Mesothelial cell of epicardium (in vitro differentiated cells): Measurements from ENCODE around the gene MRPL45. TPM values are rescaled to one million over a fixed set of nuclear protein-coding genes. Genes with fewer than 3 reads are reported as not detected.
A peak's percentile ranks its signal among the peaks of the same experiment; 100 is the strongest.
"Not testable (repeated sequence)": the region's sequence is repeated elsewhere in the genome, so short reads cannot be mapped to it uniquely, and the experiment has no call there.

Experiments used
- DNase-seq, 2 experiments: peaks; one replicate each; pipeline ENCODE4 v3.0.0; 2021; ENCODE audit warnings: low spot score in 2 of 2; ENCODE audit not compliant: unreplicated experiment in 2 of 2
- H3K27ac Mint-ChIP-seq: 2 replicates; pipeline ENCODE4 v1.8.0; 2021; ENCODE audit warnings: mixed read lengths
- H3K27me3 Mint-ChIP-seq: 2 replicates; pipeline ENCODE4 v1.8.0; 2021; ENCODE audit warnings: low read depth, mixed read lengths
- H3K36me3 Mint-ChIP-seq: 2 replicates; pipeline ENCODE4 v1.8.0; 2021; ENCODE audit warnings: mixed read lengths
- H3K4me1 Mint-ChIP-seq: 2 replicates; pipeline ENCODE4 v1.8.0; 2021; ENCODE audit warnings: mixed read lengths
- H3K4me3 Mint-ChIP-seq: 2 replicates; pipeline ENCODE4 v1.8.0; 2021; ENCODE audit warnings: mild to moderate bottlenecking, moderate library complexity, mixed read lengths
- H3K9me3 Mint-ChIP-seq: 2 replicates; pipeline ENCODE4 v1.8.0; 2021; ENCODE audit warnings: mixed read lengths
- total RNA-seq: library from RNA; stranded (reverse); gene quantifications from 3 replicates; pipeline ENCODE4 v1.2.1, GENCODE V29; 2021

The MRPL45 gene
- 39.9 to 42.9 TPM (median 41.9 TPM) in 3 replicates for total RNA-seq

DNA sequence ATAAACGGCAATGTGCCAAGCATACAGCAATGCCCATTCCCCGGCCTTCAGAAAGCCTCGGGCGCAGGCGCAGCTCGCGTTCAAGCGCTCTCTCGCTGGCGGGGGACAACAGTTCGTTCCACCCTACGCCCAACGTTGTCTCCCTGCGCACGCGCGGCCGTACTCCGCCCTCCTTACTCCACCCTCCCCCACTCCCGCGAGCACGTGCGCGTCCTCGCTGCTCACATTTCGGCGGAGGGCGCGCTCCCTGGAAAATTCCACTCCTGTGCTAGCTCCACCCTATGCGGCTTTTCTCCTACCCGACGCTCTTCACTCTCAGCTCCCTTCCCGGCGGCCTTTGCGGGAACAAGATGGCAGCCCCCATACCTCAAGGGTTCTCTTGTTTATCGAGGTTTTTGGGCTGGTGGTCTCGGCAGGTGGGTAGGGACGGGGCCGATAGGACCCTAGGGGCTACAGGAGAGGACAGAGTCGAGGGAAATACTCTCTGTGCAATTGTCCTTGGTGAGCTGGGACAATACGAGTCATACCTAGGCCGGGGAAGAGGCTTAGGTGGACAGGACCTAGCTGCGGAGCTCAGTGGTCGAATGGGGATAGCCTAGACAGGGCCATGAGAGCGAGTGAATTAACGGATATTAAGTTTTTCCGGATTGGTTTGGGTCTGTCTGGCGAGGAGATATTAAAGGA is at the start of gene MRPL45:
Gene MRPL45 (plus strand): TSS at position 335 of the 684 bp plus-strand sequence. CDS start 16 bp downstream, at position 351.
- DNase-seq = peak; percentile 94 to 97
- not testable (repeated sequence) for H3K9me3 Mint-ChIP-seq, H3K36me3 Mint-ChIP-seq, H3K27me3 Mint-ChIP-seq, H3K4me1 Mint-ChIP-seq
- Mint-ChIP-seq H3K4me3 (peak within 1 kb of the TSS; percentile 98), H3K27ac (peak within 1 kb of the TSS; percentile 99)

GRCh38 chr17:38253191-38253590 is 43.8 kb upstream of the MRPL45 start:
- H3K27ac Mint-ChIP-seq, H3K9me3 Mint-ChIP-seq, H3K4me1 Mint-ChIP-seq, H3K4me3 Mint-ChIP-seq, H3K27me3 Mint-ChIP-seq, DNase-seq, H3K36me3 Mint-ChIP-seq: not testable (repeated sequence)

GRCh38 chr17:38254357-38254756 is 42.6 kb upstream of the MRPL45 start:
- not testable (repeated sequence) for H3K4me1 Mint-ChIP-seq

DNA sequence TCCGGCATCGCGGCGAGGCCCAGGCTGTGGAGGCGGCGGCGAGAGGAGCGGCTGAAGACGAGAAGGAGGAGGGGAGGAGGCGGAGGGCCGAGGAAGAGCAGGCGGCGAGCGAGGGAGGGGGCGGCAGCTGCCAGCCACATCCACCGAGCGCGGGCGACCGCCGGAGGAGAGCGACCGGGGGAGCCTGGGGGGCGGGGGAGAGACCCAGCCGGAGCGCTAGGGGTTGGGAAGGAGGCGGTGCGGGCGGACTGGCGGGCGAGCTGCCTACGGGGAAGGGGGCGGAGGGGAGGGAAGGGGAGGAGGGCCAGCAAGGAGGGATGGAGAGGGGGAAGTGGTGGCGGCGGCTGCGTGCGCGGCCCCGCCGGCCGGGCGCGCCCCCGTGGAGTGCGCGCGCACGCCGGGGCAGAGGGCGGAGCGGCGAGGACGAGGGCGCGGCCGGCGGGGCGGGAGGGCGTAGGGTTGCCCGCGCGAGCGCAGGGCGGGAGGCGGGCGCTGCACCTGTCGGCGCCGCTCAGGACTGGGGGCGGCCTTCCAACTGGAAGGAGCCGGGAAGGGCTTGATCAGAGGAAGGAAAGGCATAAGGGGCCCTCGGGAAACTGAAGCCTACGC is 39.9 kb upstream of the MRPL45 start:
- peak overlapping the region; percentile 45 for H3K4me3 Mint-ChIP-seq
- not testable (repeated sequence) for H3K4me1 Mint-ChIP-seq, H3K27ac Mint-ChIP-seq, H3K36me3 Mint-ChIP-seq, H3K9me3 Mint-ChIP-seq, H3K27me3 Mint-ChIP-seq
- DNase-seq = peak; percentile 73 to 79

More at GRCh38 chr17:38254357-38254756, 42.6 kb upstream of the MRPL45 start:
- not testable (repeated sequence) for H3K27ac Mint-ChIP-seq, DNase-seq, H3K36me3 Mint-ChIP-seq, H3K9me3 Mint-ChIP-seq, H3K4me3 Mint-ChIP-seq, H3K27me3 Mint-ChIP-seq

DNA sequence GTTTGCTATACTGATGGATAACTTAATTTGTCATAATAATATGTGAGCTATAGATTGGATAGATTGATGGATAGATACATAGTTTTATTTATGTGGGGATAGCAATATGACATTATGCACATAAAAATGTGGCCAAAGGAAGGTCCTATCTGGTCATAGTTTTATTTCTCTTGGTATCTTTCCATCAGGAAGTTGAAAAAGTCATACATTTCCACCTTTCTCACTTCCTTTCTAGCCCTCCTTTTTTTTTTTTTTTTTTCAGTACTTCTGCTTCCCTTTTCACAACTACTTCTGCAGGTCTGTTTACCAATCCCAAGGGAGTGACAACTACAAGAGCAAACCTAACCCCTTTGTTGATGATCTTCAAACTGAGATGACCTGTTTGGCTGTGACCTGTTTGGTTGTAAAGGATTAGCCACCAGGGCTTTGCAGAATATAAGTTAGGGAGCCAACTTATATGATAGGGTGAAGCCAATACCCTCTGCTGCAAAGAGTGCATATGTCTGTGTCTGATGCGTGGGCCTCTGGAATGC is 30.9 kb upstream of the MRPL45 start:
- not testable (repeated sequence) for H3K36me3 Mint-ChIP-seq, H3K9me3 Mint-ChIP-seq, H3K4me1 Mint-ChIP-seq, H3K27ac Mint-ChIP-seq, H3K4me3 Mint-ChIP-seq, DNase-seq, H3K27me3 Mint-ChIP-seq

- H3K27me3 Mint-ChIP-seq, DNase-seq, H3K27ac Mint-ChIP-seq, H3K36me3 Mint-ChIP-seq, H3K9me3 Mint-ChIP-seq, H3K4me1 Mint-ChIP-seq, H3K4me3 Mint-ChIP-seq: not testable (repeated sequence)
These were observed 30.4 kb upstream of the MRPL45 start for GRCh38 chr17:38266571-38266970.

GRCh38 chr17:38268138-38268537 is 28.8 kb upstream of the MRPL45 start:
- H3K36me3 Mint-ChIP-seq, H3K9me3 Mint-ChIP-seq, H3K27ac Mint-ChIP-seq, H3K4me1 Mint-ChIP-seq, H3K27me3 Mint-ChIP-seq, H3K4me3 Mint-ChIP-seq, DNase-seq: not testable (repeated sequence)

GRCh38 chr17:38269045-38269444 is 27.9 kb upstream of the MRPL45 start:
- H3K4me3 Mint-ChIP-seq, H3K4me1 Mint-ChIP-seq, DNase-seq, H3K9me3 Mint-ChIP-seq, H3K27me3 Mint-ChIP-seq, H3K36me3 Mint-ChIP-seq, H3K27ac Mint-ChIP-seq: not testable (repeated sequence)

GRCh38 chr17:38269552-38269951 is 27.4 kb upstream of the MRPL45 start:
- H3K4me1 Mint-ChIP-seq, DNase-seq, H3K27ac Mint-ChIP-seq, H3K27me3 Mint-ChIP-seq, H3K4me3 Mint-ChIP-seq, H3K9me3 Mint-ChIP-seq, H3K36me3 Mint-ChIP-seq: not testable (repeated sequence)

GRCh38 chr17:38285994-38286393 is 11.0 kb upstream of the MRPL45 start:
- not testable (repeated sequence) for H3K36me3 Mint-ChIP-seq, H3K9me3 Mint-ChIP-seq, H3K27me3 Mint-ChIP-seq, DNase-seq, H3K27ac Mint-ChIP-seq, H3K4me3 Mint-ChIP-seq
- peaks cover 15% of the 10 kb centered on the region for H3K4me1 Mint-ChIP-seq

DNA sequence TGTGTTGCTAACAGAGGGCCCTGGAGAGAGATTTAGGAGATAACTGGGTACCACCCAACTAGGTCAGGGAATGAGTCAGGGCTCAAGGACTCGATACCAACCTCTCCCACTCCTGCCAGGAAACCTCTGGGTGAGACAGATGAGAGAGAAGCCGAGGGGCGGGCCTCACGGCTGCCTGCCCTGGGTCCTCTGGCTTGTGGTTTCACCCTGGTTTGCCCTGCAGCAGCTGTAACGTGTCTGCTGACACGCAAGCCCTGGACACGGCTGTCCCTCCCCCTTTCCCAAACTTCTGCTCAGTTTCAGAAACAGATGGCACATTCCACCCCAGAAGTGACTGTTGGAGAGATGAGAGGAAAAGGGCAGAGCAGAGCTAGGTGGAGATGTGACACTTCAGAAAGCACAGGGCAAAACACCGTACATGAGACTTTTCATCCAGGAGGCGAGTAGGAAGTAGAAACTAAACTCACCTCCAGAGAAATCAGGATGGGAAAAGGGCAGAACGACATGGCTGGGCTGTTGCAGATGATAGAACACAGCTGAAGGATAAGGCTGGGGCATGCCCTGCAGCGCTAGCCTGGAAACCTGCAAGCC is 10.4 kb upstream of the MRPL45 start:
- not testable (repeated sequence) for H3K9me3 Mint-ChIP-seq, H3K27me3 Mint-ChIP-seq, H3K36me3 Mint-ChIP-seq
- DNase-seq = peak in 1 of 2 experiments; percentile 53
- peak overlapping the region; percentile 18 for H3K4me3 Mint-ChIP-seq
- peaks cover 15% of the 10 kb centered on the region for H3K4me1 Mint-ChIP-seq
- peak overlapping the region; percentile 92 for H3K27ac Mint-ChIP-seq
